HUES48 (cell line): ENCODE results near the gene ZNRF1.
"Not testable (repeated sequence)": the region's sequence is repeated elsewhere in the genome, so short reads cannot be mapped to it uniquely, and the experiment has no call there.

ENCODE experiments used
- H3K27ac ChIP-seq: one replicate; pipeline ENCODE4 v1.7.0; 2013; ENCODE audit warnings: low read depth, low read length, inconsistent platforms
- H3K27me3 ChIP-seq: 2 replicates; pipeline ENCODE4 v1.6.1; 2013; ENCODE audit warnings: mild to moderate bottlenecking, low read length; ENCODE audit not compliant: control insufficient read depth, insufficient read depth
- H3K36me3 ChIP-seq: 2 replicates; pipeline ENCODE4 v1.6.1; 2013; ENCODE audit warnings: low read length; ENCODE audit not compliant: control insufficient read depth, insufficient read depth
- H3K4me1 ChIP-seq: 2 replicates; pipeline ENCODE4 v1.6.1; 2013; ENCODE audit warnings: mild to moderate bottlenecking, low read length; ENCODE audit not compliant: control insufficient read depth, insufficient read depth
- H3K4me3 ChIP-seq: 2 replicates; pipeline ENCODE4 v1.5.1; 2013; ENCODE audit warnings: mild to moderate bottlenecking, low read depth, low read length
- H3K9ac ChIP-seq: 2 replicates; pipeline ENCODE4 v1.6.1; 2013; ENCODE audit warnings: mild to moderate bottlenecking, low read depth, low read length, moderate library complexity
- H3K9me3 ChIP-seq: 2 replicates; pipeline ENCODE4 v1.6.1; 2013; ENCODE audit warnings: low read length; ENCODE audit not compliant: control insufficient read depth, insufficient read depth

Gene ZNRF1

GRCh38 chr16:74987027-74987681, 11.7 kb upstream of the ZNRF1 start:
- no peak overlapping the region for H3K9ac ChIP-seq
- H3K4me1 ChIP-seq, result peaks cover 10% of the 10 kb centered on the region; the same call in 1 of the 2 replicates
- H3K36me3 ChIP-seq, result no peaks in the 10 kb centered on the region

GRCh38 chr16:74989864-74990263, 9.0 kb upstream of the ZNRF1 start:
- H3K9ac ChIP-seq, H3K9me3 ChIP-seq, H3K4me1 ChIP-seq, H3K4me3 ChIP-seq, H3K27ac ChIP-seq, H3K27me3 ChIP-seq, H3K36me3 ChIP-seq: not testable (repeated sequence)

More at GRCh38 chr16:74987027-74987681, 11.7 kb upstream of the ZNRF1 start:
- Histone ChIP-seq H3K4me3 (no peak overlapping the region), H3K9me3 (no peaks in the 10 kb centered on the region), H3K27me3 (no peaks in the 10 kb centered on the region), H3K27ac (no peak overlapping the region)

DNA sequence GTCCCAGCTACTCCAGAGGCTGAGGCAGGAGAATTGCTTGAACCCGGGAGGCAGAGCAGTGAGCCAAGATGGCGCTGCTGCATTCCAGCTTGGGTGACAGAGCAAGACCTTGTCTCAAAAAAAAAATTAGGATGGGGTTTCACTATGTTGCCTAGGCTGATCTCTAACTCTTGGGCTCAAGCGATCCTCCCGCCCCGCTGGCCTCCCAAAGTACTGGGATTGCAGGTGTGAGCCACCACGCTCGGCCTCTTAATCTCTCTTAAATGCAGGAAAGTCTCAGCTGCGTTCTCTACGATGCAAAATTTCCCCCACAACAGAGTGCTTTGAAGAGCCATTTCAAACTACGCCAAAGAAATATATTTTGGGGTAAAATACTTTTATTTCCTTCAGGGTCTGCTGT, 8.0 kb upstream of the ZNRF1 start:
- H3K9me3 ChIP-seq, result no peaks in the 10 kb centered on the region
- no peaks in the 10 kb centered on the region for H3K27me3 ChIP-seq
- H3K27ac ChIP-seq, result peak overlapping the region; percentile 65
- H3K4me1 ChIP-seq, result peaks cover 10% of the 10 kb centered on the region; the same call in 1 of the 2 replicates
- no peak overlapping the region for H3K4me3 ChIP-seq
- no peaks in the 10 kb centered on the region for H3K36me3 ChIP-seq
- no peak overlapping the region for H3K9ac ChIP-seq

DNA sequence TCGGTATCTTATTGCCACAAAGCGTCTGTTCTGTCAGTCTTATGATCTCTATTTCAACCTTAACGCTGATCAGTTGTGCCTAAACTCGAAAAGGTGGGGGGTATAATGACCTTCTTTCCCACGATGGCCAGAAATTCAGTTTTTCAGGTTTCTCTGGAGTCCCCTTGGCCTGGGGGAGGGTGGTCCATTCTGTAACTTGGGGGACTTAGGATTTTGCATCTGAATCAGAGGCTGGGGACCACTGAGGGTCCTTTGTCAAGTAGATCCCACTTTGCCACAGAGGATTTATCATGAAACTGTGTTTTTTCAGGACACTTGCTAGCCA, 7.6 kb upstream of the ZNRF1 start:
- Histone ChIP-seq H3K9ac (no peak overlapping the region; the same call in 1 of the 2 replicates), H3K4me3 (no peak overlapping the region)

GRCh38 chr16:74991593-74992403, 7.0 kb upstream of the ZNRF1 start:
- Histone ChIP-seq H3K9me3 (no peaks in the 10 kb centered on the region), H3K27ac (peak overlapping the region; percentile 65), H3K9ac (no peak overlapping the region; the same call in 1 of the 2 replicates), H3K36me3 (no peaks in the 10 kb centered on the region), H3K4me3 (no peak overlapping the region), H3K4me1 (peaks cover 10% of the 10 kb centered on the region; the same call in 1 of the 2 replicates), H3K27me3 (no peaks in the 10 kb centered on the region)

More for the DNA sequence above, 7.6 kb upstream of the ZNRF1 start:
- Histone ChIP-seq H3K9me3 (no peaks in the 10 kb centered on the region), H3K36me3 (no peaks in the 10 kb centered on the region), H3K27ac (peak overlapping the region; percentile 65), H3K4me1 (peaks cover 10% of the 10 kb centered on the region; the same call in 1 of the 2 replicates), H3K27me3 (no peaks in the 10 kb centered on the region)

GRCh38 chr16:74995986-74996385, 2.8 kb upstream of the ZNRF1 start:
- Histone ChIP-seq H3K4me1 (peaks cover 26% of the 10 kb centered on the region), H3K9ac (no peak overlapping the region), H3K9me3 (no peaks in the 10 kb centered on the region), H3K4me3 (no peak overlapping the region), H3K27me3 (peaks cover 7% of the 10 kb centered on the region), H3K36me3 (no peaks in the 10 kb centered on the region), H3K27ac (no peak overlapping the region)

DNA sequence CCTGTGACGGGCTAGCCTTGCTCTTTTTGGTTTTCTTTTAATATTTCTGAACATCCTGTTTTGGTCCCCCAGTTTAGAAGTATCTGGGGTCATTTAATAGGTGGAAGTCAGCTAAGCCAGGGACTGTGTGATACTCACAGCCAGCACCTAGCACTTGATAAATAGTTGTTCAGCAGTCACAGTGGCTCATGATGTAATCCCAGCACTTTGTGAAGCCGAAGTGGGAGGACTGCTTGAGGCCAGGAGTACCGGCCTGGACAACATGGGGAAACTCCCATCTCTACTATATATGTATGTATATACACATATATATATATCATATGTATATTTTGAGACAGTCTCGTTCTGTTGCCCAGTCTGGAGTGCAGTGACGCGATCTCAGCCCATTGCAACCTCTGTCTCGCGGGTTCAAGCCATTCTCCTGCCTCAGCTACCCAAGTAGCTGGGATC, 1.8 kb upstream of the ZNRF1 start:
- Histone ChIP-seq H3K4me1 (peaks cover 23% of the 10 kb centered on the region), H3K36me3 (no peaks in the 10 kb centered on the region), H3K9ac (no peak overlapping the region), H3K4me3 (no peak overlapping the region), H3K27ac (no peak overlapping the region), H3K27me3 (peaks cover 7% of the 10 kb centered on the region), H3K9me3 (no peaks in the 10 kb centered on the region)

- Histone ChIP-seq H3K4me1 (peaks cover 32% of the 10 kb centered on the region), H3K9me3 (no peaks in the 10 kb centered on the region), H3K27me3 (peaks cover 7% of the 10 kb centered on the region), H3K4me3 (peak overlapping the region; percentile 76), H3K9ac (peak overlapping the region; percentile 60; the same call in 1 of the 2 replicates), H3K36me3 (no peaks in the 10 kb centered on the region), H3K27ac (peak overlapping the region; percentile 75)
These were observed 390 bp downstream of the ZNRF1 start for GRCh38 chr16:74999219-74999608.

- peak overlapping the region; percentile 75 for H3K27ac ChIP-seq
- peaks cover 32% of the 10 kb centered on the region for H3K4me1 ChIP-seq
- H3K36me3 ChIP-seq, result no peaks in the 10 kb centered on the region
- H3K4me3 ChIP-seq, result peak overlapping the region; percentile 76
- peak overlapping the region; percentile 16; the same call in 1 of the 2 replicates for H3K9ac ChIP-seq
- no peaks in the 10 kb centered on the region for H3K9me3 ChIP-seq
- peaks cover 7% of the 10 kb centered on the region for H3K27me3 ChIP-seq
These were observed 1.0 kb downstream of the ZNRF1 start for GRCh38 chr16:74999609-75000480.

DNA sequence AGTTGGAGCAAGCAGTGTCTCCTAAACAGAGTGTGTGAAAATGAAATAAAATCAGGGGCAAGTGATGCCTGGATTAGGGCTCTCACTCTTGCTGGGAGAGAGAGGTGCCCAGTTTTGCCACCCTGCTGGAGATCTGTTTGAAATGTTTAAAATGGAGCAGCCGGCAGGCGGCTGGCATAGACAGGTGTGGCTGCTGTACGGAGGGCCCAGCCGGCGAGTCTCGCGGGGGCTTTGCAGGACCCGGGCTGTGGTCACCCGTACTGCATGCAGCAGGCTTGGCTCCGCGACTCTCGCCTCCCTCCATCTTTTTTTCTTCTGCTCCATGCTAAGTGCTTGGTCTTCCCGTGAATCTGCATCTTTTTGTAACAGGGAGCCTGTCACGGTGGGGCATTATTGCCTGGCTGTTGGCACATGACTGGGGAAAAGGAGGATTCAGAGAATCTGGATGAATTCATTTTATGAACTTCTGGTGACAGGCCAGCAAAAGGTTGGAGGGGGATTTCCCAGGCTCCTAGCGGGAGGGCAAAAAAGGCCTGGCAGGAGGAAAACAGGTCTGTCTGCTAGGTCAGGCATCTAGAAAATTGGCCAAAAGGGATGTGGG, 1.8 kb downstream of the ZNRF1 start:
- Histone ChIP-seq H3K36me3 (no peaks in the 10 kb centered on the region), H3K9ac (no peak overlapping the region), H3K9me3 (no peaks in the 10 kb centered on the region), H3K27me3 (peaks cover 7% of the 10 kb centered on the region), H3K4me3 (peak overlapping the region; percentile 76), H3K27ac (no peak overlapping the region), H3K4me1 (peaks cover 32% of the 10 kb centered on the region)
